Upper lobe of left lung (tissue), 4 donors: ENCODE data around the gene NBPF11.
"Not testable (repeated sequence)": the region's sequence is repeated elsewhere in the genome, so short reads cannot be mapped to it uniquely, and the experiment has no call there.

Experiments used
- POLR2A ChIP-seq, 4 donors: fragments of 450-650 bp; IDR thresholded peaks; one replicate each; pipeline ENCODE4 v1.5.1; 2016 to 2017; ENCODE audit warnings: antibody characterized with exemption in 4 of 4, mild to moderate bottlenecking in 2 of 4
- TF ChIP-seq, protein P1 (sequence below), 6 experiments: fragments of 450-650 bp in 4 of 6; fragments of 200-600 bp in 2 of 6; sonication (generic) in 2 of 6; IDR thresholded peaks; one replicate each; pipeline ENCODE4 v1.5.1; 2016 to 2019; ENCODE audit warnings: antibody characterized with exemption in 6 of 6

DNA sequence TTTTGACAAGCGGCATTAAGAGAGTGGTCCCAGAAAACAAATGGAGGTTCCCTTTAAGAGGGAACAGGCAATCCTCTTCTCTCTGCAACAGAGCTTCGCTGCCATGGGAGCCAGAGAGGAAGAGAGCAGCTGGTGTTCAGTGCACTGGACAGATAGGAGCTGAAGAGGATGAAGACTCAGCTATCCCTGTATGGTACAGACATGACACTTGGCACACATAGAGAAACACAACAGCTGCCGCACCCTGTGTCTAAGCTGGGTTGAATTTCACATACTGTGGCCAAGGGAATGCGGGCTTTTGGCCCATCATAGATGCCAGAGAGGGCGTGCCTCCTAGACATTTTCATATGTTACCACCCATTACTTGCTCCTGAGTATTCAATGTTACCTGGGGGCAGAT is 29.7 kb downstream of the NBPF11 start:
- TF ChIP-seq, protein P1, sequence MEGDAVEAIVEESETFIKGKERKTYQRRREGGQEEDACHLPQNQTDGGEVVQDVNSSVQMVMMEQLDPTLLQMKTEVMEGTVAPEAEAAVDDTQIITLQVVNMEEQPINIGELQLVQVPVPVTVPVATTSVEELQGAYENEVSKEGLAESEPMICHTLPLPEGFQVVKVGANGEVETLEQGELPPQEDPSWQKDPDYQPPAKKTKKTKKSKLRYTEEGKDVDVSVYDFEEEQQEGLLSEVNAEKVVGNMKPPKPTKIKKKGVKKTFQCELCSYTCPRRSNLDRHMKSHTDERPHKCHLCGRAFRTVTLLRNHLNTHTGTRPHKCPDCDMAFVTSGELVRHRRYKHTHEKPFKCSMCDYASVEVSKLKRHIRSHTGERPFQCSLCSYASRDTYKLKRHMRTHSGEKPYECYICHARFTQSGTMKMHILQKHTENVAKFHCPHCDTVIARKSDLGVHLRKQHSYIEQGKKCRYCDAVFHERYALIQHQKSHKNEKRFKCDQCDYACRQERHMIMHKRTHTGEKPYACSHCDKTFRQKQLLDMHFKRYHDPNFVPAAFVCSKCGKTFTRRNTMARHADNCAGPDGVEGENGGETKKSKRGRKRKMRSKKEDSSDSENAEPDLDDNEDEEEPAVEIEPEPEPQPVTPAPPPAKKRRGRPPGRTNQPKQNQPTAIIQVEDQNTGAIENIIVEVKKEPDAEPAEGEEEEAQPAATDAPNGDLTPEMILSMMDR (IDR thresholded peaks at IDR 0.05): not testable (repeated sequence)
- TF ChIP-seq POLR2A (IDR thresholded peaks at IDR 0.05): not testable (repeated sequence)
